Measurements from ENCODE around the gene DISC1.
"Not testable (repeated sequence)": the region's sequence is repeated elsewhere in the genome, so short reads cannot be mapped to it uniquely, and the experiment has no call there.

DISC1 gene

DNA sequence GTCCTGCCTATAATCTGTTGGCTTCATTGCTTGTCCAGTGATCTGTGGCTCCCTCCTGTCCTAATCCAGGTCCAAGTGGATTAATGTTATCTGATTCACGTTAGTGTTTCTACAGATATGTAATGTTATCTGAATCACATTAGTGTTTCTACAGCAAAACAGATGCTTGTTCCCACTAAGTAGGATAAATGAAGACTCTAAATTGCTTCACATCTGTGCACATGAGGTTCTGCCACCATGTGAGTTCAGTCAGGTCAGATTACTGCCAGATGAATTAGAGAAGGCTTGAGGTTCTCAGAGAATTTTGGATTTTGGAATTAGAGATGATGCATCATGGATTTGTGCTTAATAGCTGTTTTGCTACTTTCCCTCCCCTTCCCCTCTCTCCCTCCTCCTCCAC lies 13.2 kb downstream of the DISC1 start:
- DNase-seq: no peak

- not testable (repeated sequence) for DNase-seq
Measured at GRCh38 chr1:231641444-231641843, 14.9 kb downstream of the DISC1 start.

DNA sequence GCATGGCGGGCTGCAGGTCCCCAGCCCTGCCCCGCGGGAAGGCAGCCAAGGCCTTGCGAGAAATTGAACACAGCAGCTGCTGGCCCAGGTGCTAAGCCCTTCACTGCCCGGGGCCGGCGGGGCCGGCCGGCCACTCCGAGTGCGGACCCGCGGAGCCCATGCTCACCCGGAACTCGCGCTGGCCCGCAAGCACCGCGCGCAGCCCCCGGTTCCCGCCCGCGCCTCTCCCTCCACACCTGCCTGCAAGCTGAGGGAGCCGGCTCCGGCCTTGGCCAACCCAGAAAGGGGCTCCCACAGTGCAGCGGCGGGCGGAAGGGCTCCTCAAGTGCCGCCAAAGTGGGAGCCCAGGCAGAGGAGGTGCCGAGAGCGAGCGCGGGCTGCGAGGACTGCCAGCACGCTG lies 15.5 kb downstream of the DISC1 start:
- not testable (repeated sequence) for DNase-seq

GRCh38 chr1:231642618-231643017 lies 16.0 kb downstream of the DISC1 start:
- no peak for DNase-seq

- peak in 1 of 3 experiments; percentile 7 for DNase-seq
Measured at GRCh38 chr1:231643071-231643934, 16.7 kb downstream of the DISC1 start.

- DNase-seq: no peak
Measured at GRCh38 chr1:231643935-231644237, 17.3 kb downstream of the DISC1 start.

- not testable (repeated sequence) for DNase-seq
Measured at GRCh38 chr1:231645634-231646033, 19.0 kb downstream of the DISC1 start.

DNA sequence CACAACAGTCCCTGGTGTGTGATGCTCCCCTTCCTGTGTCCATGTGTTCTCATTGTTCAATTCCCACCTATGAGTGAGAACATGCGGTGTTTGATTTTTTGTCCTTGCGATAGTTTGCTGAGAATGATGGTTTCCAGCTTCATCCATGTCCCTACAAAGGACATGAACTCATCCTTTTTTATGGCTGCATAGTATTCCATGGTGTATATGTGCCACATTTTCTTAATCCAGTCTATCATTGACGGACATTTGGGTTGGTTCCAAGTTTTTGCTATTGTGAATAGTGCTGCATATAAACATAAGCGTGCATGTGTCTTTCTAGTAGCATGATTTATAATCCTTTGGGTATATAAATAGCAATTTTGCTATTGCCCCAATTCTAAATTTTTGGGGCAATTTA lies 19.6 kb downstream of the DISC1 start:
- DNase-seq: not testable (repeated sequence)

- DNase-seq: peak; percentile 9 to 39 (median 18)
Measured at GRCh38 chr1:231651621-231652260, 25.2 kb downstream of the DISC1 start.

- DNase-seq: no peak
Measured at GRCh38 chr1:231653632-231654031, 27.0 kb downstream of the DISC1 start.

DNA sequence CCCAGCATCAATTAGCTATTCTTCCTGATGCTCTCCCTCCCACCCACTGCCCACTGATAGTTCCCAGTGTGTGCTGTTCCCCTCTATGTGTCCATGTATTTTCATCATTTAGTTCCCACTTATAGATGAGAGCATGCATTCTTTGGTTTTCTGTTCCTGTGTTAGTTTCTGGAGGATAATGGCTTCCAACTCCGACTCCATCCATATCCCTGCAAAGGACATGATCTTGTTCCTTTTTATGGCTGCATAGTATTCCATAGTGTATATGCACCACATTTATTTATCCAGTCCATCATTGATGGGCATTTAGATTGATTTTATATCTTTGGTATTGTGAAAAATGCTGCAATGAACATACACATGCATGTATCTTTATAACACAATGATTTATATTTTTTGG lies 30.2 kb downstream of the DISC1 start:
- no peak for DNase-seq

- DNase-seq: not testable (repeated sequence)
Measured at GRCh38 chr1:231658223-231658622, 31.6 kb downstream of the DISC1 start.

- DNase-seq: no peak
Measured at GRCh38 chr1:231660198-231660597, 33.6 kb downstream of the DISC1 start.

DNA sequence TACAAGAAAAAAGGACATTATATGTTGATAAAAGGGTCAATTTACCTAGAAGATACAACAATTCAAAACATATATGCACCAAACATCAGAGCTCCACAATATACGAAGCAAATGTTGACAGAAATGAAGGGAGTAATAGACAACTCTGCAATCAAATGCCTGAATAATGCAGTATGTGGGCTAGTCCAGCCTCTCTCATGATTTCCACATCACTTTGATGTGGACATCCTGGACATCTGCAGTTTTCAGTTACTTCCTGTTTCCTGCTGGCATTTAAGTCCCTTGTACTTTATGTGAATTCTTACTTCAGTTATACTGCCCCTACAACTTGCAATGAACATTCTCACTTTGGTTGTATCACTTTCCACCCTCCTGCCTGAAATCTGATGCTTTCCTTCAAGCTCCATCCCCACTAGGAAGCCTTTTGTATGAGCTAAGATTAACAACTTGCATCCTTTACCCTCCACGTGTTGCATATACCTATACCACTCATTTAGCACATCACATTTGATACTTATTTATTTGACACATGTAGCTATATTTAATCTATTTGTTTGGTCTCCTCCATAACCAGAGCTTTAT lies 36.7 kb downstream of the DISC1 start:
- DNase-seq: no peak

GRCh38 chr1:231665101-231665500 lies 38.5 kb downstream of the DISC1 start:
- peak in 2 of 3 experiments; percentile 6 to 11 for DNase-seq

DNA sequence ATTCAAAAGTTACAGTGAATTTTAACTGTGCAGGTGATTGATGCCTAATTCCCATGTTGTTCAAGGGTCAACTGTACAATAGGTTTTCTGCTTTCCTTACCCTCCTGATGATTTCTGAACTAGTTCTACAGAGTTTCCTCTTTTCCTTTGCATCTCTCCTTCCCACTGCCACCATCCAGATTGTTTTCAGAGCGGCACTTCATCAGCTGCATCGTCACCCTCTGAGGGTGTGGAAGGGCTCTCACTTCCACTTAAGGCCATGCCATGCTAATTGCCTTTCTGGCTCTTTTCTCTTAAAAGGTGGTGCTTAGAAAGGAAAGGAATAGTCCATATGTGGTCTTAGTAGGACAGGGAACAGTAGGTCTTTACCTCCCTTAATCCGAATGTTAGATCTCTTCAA lies 39.1 kb downstream of the DISC1 start:
- DNase-seq: peak in 1 of 3 experiments; percentile 13

DNA sequence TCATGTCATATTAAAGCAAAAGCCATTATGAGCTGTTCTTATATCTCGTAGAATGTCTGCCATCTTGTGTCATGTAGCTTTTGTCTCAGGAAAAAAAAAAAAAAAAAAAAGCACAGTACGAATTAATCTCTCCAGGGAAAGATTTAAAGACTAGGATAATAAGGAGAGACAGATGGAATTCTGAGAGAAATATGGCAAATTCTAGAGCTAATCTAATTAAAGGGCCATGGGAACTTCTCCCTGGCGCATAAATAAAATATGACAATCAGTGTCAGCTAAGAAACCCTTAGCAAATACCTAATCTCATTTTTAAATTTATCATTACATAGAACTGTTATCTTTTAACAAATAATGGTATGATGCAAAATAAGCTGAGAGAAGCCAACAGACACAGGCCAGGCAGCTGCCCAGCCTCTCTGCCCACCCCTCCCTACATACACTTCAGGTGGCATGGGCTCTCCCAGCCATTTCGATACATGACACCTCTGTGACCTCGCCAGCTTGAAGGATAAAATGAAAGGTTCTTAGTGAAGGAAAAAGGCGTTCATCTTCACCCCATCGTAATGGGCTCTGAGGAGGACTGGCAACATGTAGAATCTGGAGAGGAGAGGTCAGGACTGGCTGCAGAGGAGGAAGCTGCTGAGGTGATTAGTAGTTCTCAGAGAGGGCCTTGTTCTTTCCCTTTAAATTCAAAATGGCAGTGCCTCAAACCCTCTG lies 39.8 kb downstream of the DISC1 start:
- peak in 1 of 3 experiments; percentile 12 for DNase-seq

- no peak for DNase-seq
Measured at GRCh38 chr1:231666937-231667608, 40.5 kb downstream of the DISC1 start.

DNA sequence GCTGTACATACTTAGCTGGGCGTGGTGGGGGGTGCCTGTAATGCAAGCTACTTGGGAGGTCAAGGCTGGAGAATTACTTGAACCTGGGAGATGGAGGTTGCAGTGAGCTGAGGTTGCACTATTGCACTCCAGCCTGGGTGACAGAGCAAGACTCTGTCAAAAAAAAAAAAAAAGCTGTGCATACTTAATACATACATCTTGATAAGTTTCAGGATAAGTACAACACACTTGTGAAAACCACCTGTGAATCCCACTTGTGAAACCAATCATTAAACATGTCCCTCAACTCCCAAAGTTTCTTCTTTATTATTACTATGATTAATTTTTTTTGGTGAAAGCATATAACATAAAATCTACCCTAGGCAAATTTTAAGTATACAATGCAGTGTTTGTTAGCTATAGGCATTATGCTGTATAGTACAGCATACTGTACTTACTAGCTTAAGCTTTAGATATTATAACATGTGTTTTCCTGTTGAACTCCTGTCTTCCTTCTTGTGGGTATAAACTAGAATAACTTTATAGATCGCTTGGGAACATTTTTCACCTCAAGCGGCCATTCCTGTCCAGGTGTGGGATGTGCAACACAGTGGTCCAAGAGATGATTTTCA lies 41.4 kb downstream of the DISC1 start:
- no peak for DNase-seq

DNA sequence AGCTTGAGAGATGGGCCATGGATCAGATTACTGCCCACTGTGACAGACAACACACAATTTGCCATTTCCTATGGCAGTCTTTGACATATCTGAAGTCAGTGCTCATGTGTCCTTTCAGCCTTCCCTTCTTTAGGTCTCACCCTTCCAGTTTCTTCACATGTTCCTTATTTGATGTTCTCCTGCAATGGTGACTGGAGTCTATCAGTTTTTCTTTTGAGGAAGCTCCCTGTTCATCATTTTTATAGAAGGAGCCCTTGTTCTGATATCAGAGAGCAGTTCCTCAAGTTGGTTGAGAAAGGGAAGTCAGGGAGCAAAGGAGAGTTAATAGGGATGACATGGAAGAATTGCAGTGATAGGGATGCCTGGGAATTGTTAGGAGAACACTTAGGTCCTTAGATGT lies 42.2 kb downstream of the DISC1 start:
- DNase-seq: no peak

DNA sequence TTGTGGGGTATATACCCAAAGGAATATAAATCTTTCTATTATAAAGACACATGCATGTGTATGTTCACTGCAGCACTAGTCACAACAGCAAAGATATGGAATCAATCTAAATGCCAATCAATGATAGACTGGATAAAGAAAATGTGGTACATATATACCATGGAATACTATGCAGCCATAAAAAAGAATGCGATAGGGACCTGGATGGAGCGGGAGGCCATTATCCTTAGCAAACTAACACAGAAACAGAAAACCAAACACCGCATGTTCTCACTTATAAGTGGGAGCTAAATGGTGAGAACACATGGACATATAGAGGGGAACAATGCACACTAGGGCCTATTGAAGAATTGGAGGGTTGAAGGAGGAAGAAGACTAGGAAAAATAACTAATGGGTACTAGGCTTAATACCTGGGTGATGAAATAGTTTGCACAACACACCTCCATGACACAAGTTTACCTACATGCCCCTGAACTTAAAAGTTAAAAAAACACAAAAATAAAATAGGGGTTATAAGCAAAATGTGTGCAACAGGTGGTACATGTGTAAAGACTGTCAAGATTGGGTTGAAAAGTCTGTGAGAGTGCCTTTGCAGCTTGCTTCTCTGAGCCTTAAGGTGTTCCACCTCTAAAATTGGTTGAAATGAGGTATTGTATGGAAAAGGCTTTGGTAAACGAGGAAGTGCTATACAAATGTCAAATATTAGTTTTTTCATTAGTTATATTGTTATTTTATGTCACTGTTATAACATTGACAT lies 43.5 kb downstream of the DISC1 start:
- not testable (repeated sequence) for DNase-seq

GRCh38 chr1:231670755-231671154 lies 44.2 kb downstream of the DISC1 start:
- no peak for DNase-seq

Data from NCI-H1417 (cell line).